Hepatocyte (in vitro differentiated cells): ENCODE measurements around the gene ZNF454. TPM values are rescaled to one million over a fixed set of nuclear protein-coding genes. Genes with fewer than 3 reads are reported as not detected.

Experiments used
- DNase-seq: peaks from one replicate; pipeline ENCODE4 v3.0.0-alpha.2; 2016; ENCODE audit warnings: low spot score
- H2AFZ ChIP-seq: fragments of 200-600 bp; sonication (generic); 2 replicates; pipeline ENCODE4 v1.6.0; 2016; ENCODE audit warnings: antibody characterized with exemption, mild to moderate bottlenecking
- H3K27ac ChIP-seq: fragments of 200-600 bp; sonication (generic); 2 replicates; pipeline ENCODE4 v1.5.1; 2016; ENCODE audit warnings: mild to moderate bottlenecking
- H3K27me3 ChIP-seq: fragments of 200-600 bp; sonication (generic); 2 replicates; pipeline ENCODE4 v1.6.1; 2016
- H3K36me3 ChIP-seq: fragments of 200-600 bp; sonication (generic); replicated peaks from 2 replicates; pipeline ENCODE4 v1.5.1; 2016; ENCODE audit warnings: low read depth; ENCODE audit not compliant: insufficient read depth
- H3K4me1 ChIP-seq: fragments of 200-600 bp; sonication (generic); 2 replicates; pipeline ENCODE4 v1.5.1; 2016; ENCODE audit warnings: mild to moderate bottlenecking, moderate library complexity; ENCODE audit not compliant: insufficient read depth
- H3K4me2 ChIP-seq: fragments of 200-600 bp; sonication (generic); 2 replicates; pipeline ENCODE4 v1.6.0; 2016
- H3K4me3 ChIP-seq: fragments of 200-600 bp; sonication (generic); 2 replicates; pipeline ENCODE4 v1.5.1; 2016; ENCODE audit warnings: mild to moderate bottlenecking
- H3K79me2 ChIP-seq: fragments of 200-600 bp; sonication (generic); 2 replicates; pipeline ENCODE4 v1.6.0; 2017; ENCODE audit warnings: mild to moderate bottlenecking
- H3K9me2 ChIP-seq: fragments of 200-600 bp; sonication (generic); replicated peaks from 2 replicates; pipeline ENCODE4 v1.6.0; 2017; ENCODE audit warnings: mild to moderate bottlenecking; ENCODE audit not compliant: insufficient read depth
- H3K9me3 ChIP-seq: fragments of 200-600 bp; sonication (generic); 2 replicates; pipeline ENCODE4 v1.5.1; 2016; ENCODE audit warnings: low read depth, mild to moderate bottlenecking
- H4K20me1 ChIP-seq: fragments of 200-600 bp; sonication (generic); 2 replicates; pipeline ENCODE4 v1.6.0; 2016; ENCODE audit warnings: mild to moderate bottlenecking; ENCODE audit not compliant: insufficient read depth, poor library complexity, severe bottlenecking
- EZH2 ChIP-seq: fragments of 200-600 bp; sonication (generic); IDR thresholded peaks from 2 replicates; pipeline ENCODE4 v1.6.1; 2016; ENCODE audit warnings: antibody characterized with exemption, mild to moderate bottlenecking, borderline replicate concordance
- EZH2phosphoT487 ChIP-seq: fragments of 200-600 bp; sonication (generic); IDR thresholded peaks from one replicate; pipeline ENCODE4 v1.6.1; 2018; ENCODE audit warnings: antibody characterized with exemption, mild to moderate bottlenecking, low read depth, moderate library complexity; ENCODE audit not compliant: unreplicated experiment, severe bottlenecking
- WGBS: methylation state at CpG from one replicate; pipeline ENCODE4 v1.1.6; 2016; ENCODE audit warnings: low lambda C conversion rate; ENCODE audit errors: missing lambda C conversion rate; 5-methylcytosine and 5-hydroxymethylcytosine counted together
- polyA plus RNA-seq: library from polyadenylated mRNA; unstranded; fragments of >200 nt; fragmentation: Nextera tagmentation; extraction: Ambion mirVana; gene quantifications from 2 replicates; pipeline ENCODE4 v1.2.1, GENCODE V29; 2016
- total RNA-seq: library from RNA; depleted of rRNA; stranded (reverse); fragments of >200 nt; gene quantifications from 2 replicates; pipeline ENCODE4 v1.2.3, GENCODE V29; 2014
- TF ChIP-seq, protein P1 (sequence below): fragments of 200-600 bp; sonication (generic); IDR thresholded peaks from 2 replicates; pipeline ENCODE4 v1.5.1; 2016; ENCODE audit warnings: antibody characterized with exemption, mild to moderate bottlenecking; ENCODE audit not compliant: poor library complexity

ZNF454 gene
- total and polyA plus RNA-seq, 2 experiments from 2014 or later: 0.07 TPM; not detected in 1

DNA sequence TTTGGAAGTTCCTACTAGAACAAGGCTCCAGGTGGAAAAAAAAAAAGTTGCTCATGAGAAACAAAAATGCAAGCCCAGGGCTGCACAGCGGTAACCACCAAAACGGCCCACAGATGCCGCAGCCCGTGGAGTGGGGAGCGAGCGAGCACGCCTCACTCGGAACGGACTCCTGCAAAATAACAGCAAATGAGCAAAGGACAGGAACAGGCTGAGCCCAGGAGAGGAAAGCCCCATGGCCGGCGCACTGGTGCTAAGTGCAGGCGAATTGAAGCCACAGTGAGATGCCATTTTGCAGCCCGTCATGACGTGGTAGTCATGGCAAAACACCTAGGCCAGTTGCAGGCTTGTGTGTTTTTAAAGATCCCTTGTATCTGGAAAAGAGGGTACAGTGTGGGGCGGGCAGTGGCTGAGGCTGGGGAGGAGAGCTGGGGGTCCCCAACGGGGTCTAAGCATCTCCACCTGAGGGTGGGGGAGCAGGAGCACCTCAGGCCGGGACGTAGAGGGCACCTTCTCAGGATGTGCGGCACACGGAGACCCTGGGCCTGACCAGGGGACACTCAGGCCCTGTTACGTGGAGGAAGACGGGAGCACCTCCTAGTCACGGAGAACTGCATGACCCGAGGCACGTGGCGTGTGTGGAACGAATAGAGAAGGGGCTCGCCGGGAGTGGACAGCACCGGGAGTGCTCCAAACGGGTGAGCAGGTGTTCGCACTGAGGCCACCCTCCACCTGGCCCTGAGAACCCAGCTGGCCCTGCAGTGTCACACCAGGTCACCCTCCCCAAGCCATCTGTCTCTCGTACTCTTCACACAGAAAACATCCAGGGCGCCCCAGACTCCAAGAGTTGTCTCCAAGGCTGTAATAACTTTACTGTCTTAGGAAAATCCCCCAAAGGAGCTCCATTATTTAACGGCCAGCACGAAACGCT lies 43.4 kb downstream of the ZNF454 start:
- Histone ChIP-seq H3K4me3 (no peak overlapping the region), H3K27me3 (no peaks in the 10 kb centered on the region), H3K36me3 (no peaks in the 10 kb centered on the region), H4K20me1 (no peaks in the 10 kb centered on the region), H3K4me1 (no peaks in the 10 kb centered on the region), H3K27ac (no peak overlapping the region), H3K9me2 (no peaks in the 10 kb centered on the region), H3K9me3 (no peaks in the 10 kb centered on the region), H2AFZ (no peak overlapping the region), H3K4me2 (no peak overlapping the region), H3K79me2 (no peaks in the 10 kb centered on the region)
- no peak for DNase-seq
- TF ChIP-seq EZH2phosphoT487 (no peak), EZH2 (no peak)
- TF ChIP-seq, protein P1, sequence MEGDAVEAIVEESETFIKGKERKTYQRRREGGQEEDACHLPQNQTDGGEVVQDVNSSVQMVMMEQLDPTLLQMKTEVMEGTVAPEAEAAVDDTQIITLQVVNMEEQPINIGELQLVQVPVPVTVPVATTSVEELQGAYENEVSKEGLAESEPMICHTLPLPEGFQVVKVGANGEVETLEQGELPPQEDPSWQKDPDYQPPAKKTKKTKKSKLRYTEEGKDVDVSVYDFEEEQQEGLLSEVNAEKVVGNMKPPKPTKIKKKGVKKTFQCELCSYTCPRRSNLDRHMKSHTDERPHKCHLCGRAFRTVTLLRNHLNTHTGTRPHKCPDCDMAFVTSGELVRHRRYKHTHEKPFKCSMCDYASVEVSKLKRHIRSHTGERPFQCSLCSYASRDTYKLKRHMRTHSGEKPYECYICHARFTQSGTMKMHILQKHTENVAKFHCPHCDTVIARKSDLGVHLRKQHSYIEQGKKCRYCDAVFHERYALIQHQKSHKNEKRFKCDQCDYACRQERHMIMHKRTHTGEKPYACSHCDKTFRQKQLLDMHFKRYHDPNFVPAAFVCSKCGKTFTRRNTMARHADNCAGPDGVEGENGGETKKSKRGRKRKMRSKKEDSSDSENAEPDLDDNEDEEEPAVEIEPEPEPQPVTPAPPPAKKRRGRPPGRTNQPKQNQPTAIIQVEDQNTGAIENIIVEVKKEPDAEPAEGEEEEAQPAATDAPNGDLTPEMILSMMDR: no peak
- 90% methylated on average over 30 of the region's 37 CpGs for WGBS

DNA sequence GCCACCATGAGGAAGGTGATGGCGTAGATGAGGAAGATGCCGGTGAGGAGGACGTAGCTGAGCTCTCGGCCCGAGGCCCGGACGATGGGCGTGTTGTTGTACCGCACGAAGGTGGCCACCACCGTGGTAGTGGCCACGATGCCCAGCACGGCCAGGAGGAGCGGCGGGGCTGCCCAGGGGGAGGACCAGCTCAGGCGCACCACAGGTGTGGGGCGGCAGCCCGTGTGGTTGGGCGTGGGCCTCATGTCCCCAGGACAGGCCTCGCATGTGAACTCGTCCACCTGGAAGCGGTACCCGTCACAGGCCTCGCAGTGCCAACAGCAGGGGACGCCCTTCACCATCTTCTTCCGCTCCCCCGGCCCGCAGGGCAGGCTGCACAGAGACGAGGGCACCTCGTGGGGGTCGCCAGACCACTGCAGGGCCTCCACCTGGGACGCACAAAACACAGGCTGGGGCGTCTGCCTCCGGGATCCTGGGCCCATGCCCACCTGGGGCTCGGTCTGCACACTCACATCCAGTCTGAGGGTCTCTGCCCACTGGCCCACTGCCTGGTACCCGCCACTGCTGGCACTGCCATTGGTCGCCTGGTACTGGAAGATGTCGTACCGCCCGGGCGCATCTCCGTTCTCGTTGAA lies 45.4 kb downstream of the ZNF454 start:
- no peaks in the 10 kb centered on the region for H3K9me2 ChIP-seq
- no peak overlapping the region for H3K4me2 ChIP-seq
- no peaks in the 10 kb centered on the region for H3K27me3 ChIP-seq
- TF ChIP-seq, protein P1: no peak
- no peak for TF ChIP-seq EZH2phosphoT487
- TF ChIP-seq EZH2: no peak
- no peaks in the 10 kb centered on the region for H3K79me2 ChIP-seq
- H3K9me3 ChIP-seq: no peaks in the 10 kb centered on the region
- H3K27ac ChIP-seq: no peak overlapping the region
- H2AFZ ChIP-seq: no peak overlapping the region
- no peak overlapping the region for H3K4me3 ChIP-seq
- WGBS: 96% methylated on average over 35 of the region's 43 CpGs
- no peaks in the 10 kb centered on the region for H3K36me3 ChIP-seq
- no peaks in the 10 kb centered on the region for H4K20me1 ChIP-seq
- no peak for DNase-seq
- no peaks in the 10 kb centered on the region for H3K4me1 ChIP-seq

DNA sequence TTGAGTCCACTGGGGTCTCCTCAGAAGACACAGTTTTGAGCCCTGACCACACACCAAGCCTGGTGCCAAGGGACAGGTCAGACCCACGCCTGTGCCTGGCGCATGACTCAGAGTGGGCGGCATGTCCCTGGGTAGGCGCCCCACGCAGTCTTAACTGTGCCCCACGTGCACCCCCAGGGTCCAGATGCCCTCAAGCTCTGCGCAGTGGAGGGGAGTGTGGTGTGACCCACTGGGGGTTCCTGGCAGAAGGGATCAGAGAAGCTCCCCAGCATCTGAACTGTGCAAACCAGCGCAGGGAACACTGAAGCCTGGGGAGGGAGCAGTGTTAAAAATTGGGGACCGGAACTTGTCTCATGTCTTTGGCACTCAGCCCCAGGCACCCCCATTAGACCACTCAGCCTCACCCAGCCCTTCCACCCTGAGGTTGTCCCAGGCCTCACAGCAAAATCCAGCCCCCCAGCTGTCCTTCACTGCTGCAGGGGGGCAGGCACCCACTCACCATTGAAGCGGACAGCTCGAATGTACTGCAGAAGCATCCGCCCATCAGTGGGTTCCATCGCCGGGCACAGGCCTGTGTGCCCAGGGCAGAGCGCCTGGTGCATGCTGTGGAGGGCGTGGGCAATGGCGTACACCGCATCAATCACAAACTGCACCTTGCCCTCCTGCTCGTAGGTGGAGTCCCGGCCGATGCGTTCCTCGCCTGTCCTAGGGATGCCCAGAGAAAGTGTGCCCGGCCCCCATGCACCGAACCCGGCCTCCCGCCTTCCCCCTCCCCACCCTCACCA lies 47.6 kb downstream of the ZNF454 start:
- DNase-seq: no peak
- no peaks in the 10 kb centered on the region for H4K20me1 ChIP-seq
- 90% methylated on average over 16 of the region's 27 CpGs for WGBS
- TF ChIP-seq EZH2 (no peak), EZH2phosphoT487 (no peak)
- TF ChIP-seq, protein P1: no peak
- no peak overlapping the region for H3K27ac ChIP-seq
- no peaks in the 10 kb centered on the region for H3K79me2 ChIP-seq
- no peak overlapping the region for H3K4me3 ChIP-seq
- H3K36me3 ChIP-seq: no peaks in the 10 kb centered on the region
- H3K27me3 ChIP-seq: peaks cover 9% of the 10 kb centered on the region
- no peaks in the 10 kb centered on the region for H3K4me1 ChIP-seq
- no peaks in the 10 kb centered on the region for H3K9me2 ChIP-seq
- H2AFZ ChIP-seq: no peak overlapping the region
- no peak overlapping the region for H3K4me2 ChIP-seq
- no peaks in the 10 kb centered on the region for H3K9me3 ChIP-seq
